PC-9 (cell line): ENCODE data around the gene KEL. TPM values are rescaled to one million over a fixed set of nuclear protein-coding genes. Genes with fewer than 3 reads are reported as not detected.

ENCODE experiments used
- BruUV-seq: library from RNA; stranded (reverse); fragments of 400-500 nt; replicated peaks from 2 replicates; lab custom pipeline; 2021; lab: Mats Ljungman, UMichigan
- CTCF ChIA-PET: fragments of 300-600 bp; sonication (Branson Sonifier 250); formaldehyde crosslinking; loops from one replicate; lab custom pipeline; 2022; ENCODE audit warnings: antibody characterized with exemption; lab: Charles Lee
- POLR2A ChIA-PET: fragments of 300-600 bp; sonication (Branson Sonifier 250); formaldehyde crosslinking; loops from one replicate; lab custom pipeline; 2022; ENCODE audit warnings: antibody characterized with exemption; ENCODE audit not compliant: unreplicated experiment; lab: Charles Lee
- DNase-seq, 2 experiments: peaks; one replicate each; pipeline versions ENCODE4 v3.0.0 to v3.0.0-alpha.2; 2015 to 2022; ENCODE audit warnings: mixed read lengths in 1 of 2
- H2AFZ ChIP-seq: fragments of 200-600 bp; sonication (generic); 2 replicates; pipeline ENCODE4 v1.8.1; 2017; ENCODE audit warnings: antibody characterized with exemption
- H3F3A ChIP-seq: fragments of 200-600 bp; sonication (generic); 2 replicates; pipeline ENCODE4 v1.8.1; 2017; ENCODE audit warnings: antibody characterized with exemption, mild to moderate bottlenecking, low read depth; ENCODE audit not compliant: insufficient read depth
- H3K27ac ChIP-seq: fragments of 200-600 bp; sonication (generic); 2 replicates; pipeline ENCODE4 v1.6.1; 2016; ENCODE audit warnings: mixed run types
- H3K27me3 ChIP-seq: fragments of 200-600 bp; sonication (generic); 2 replicates; pipeline ENCODE4 v1.6.1; 2016; ENCODE audit warnings: low read depth, mixed run types; ENCODE audit not compliant: insufficient read depth
- H3K36me3 ChIP-seq: fragments of 200-600 bp; sonication (generic); 2 replicates; pipeline ENCODE4 v1.6.1; 2016; ENCODE audit warnings: low read depth, mixed run types
- H3K4me1 ChIP-seq: fragments of 200-600 bp; sonication (generic); replicated peaks from 2 replicates; pipeline ENCODE4 v1.6.1; 2016; ENCODE audit warnings: mixed run types; ENCODE audit not compliant: insufficient read depth
- H3K4me2 ChIP-seq: fragments of 200-600 bp; sonication (generic); 2 replicates; pipeline ENCODE4 v1.6.1; 2017; ENCODE audit warnings: mixed run types
- H3K4me3 ChIP-seq: fragments of 200-600 bp; sonication (generic); 2 replicates; pipeline ENCODE4 v1.6.1; 2016; ENCODE audit warnings: mixed run types
- H3K79me2 ChIP-seq: fragments of 200-600 bp; sonication (generic); 2 replicates; pipeline ENCODE4 v1.6.1; 2017; ENCODE audit warnings: low read depth, mixed run types
- H3K9me2 ChIP-seq: fragments of 200-600 bp; sonication (generic); 2 replicates; pipeline ENCODE4 v1.8.1; 2017; ENCODE audit warnings: mild to moderate bottlenecking; ENCODE audit not compliant: insufficient read depth
- H3K9me3 ChIP-seq: fragments of 200-600 bp; sonication (generic); 2 replicates; pipeline ENCODE4 v1.8.1; 2016; ENCODE audit warnings: low read depth; ENCODE audit not compliant: insufficient read depth
- H4K20me1 ChIP-seq: fragments of 200-600 bp; sonication (generic); 2 replicates; pipeline ENCODE4 v1.8.1; 2017; ENCODE audit not compliant: insufficient read depth
- CTCF ChIP-seq: fragments of 200-600 bp; sonication (generic); conservative IDR thresholded peaks from 2 replicates; pipeline ENCODE4 v1.6.1; 2017; ENCODE audit warnings: mixed run types, antibody characterized with exemption, mild to moderate bottlenecking, moderate library complexity
- EZH2 ChIP-seq: fragments of 200-600 bp; sonication (generic); IDR thresholded peaks from 2 replicates; pipeline ENCODE4 v1.8.0; 2017; ENCODE audit warnings: antibody characterized with exemption, low read depth
- intact Hi-C: fragments of 100-400 bp; cut with micrococcal nuclease; formaldehyde crosslinking; loops from one replicate; pipeline ENCODE4 v1.10.0; 2022; ENCODE audit not compliant: unreplicated experiment
- total RNA-seq: library from RNA; stranded (reverse); gene quantifications from 2 replicates; pipeline ENCODE4 v1.2.3, GENCODE V29; 2021

The KEL gene
- total RNA-seq, 1 experiment from 2014 or later = 0.46 TPM

- no peaks in the 10 kb centered on the region for H3K36me3 ChIP-seq
- no peaks in the 10 kb centered on the region for H3K4me1 ChIP-seq
- no peak for DNase-seq
- intact Hi-C loops = no loop called here
- H2AFZ ChIP-seq = no peak overlapping the region
- CTCF ChIA-PET = no interaction called here
- H3K27ac ChIP-seq = no peak overlapping the region
- H4K20me1 ChIP-seq = no peaks in the 10 kb centered on the region
- H3K9me3 ChIP-seq = no peaks in the 10 kb centered on the region
- H3F3A ChIP-seq = no peaks in the 10 kb centered on the region
- no peaks in the 10 kb centered on the region for H3K9me2 ChIP-seq
- H3K4me2 ChIP-seq = no peak overlapping the region
- POLR2A ChIA-PET = interaction anchor here (0.5 kb wide), 1 partner anchor 47 kb away, joined by 5 read pairs; no protein-coding TSS in a partner anchor
- BruUV-seq = no TSS peak
- TF ChIP-seq CTCF (no peak), EZH2 (no peak)
- H3K79me2 ChIP-seq = no peaks in the 10 kb centered on the region
- H3K27me3 ChIP-seq = no peaks in the 10 kb centered on the region
- no peak overlapping the region for H3K4me3 ChIP-seq
Observed at GRCh38 chr7:142963993-142964392, 1.8 kb upstream of the KEL start.

GRCh38 chr7:142962991-142963390 lies 828 bp upstream of the KEL start:
- Histone ChIP-seq H2AFZ (no peak overlapping the region), H3F3A (peaks cover 7% of the 10 kb centered on the region; the same call in 1 of the 2 replicates), H3K27ac (no peak overlapping the region), H3K36me3 (no peaks in the 10 kb centered on the region), H3K79me2 (no peaks in the 10 kb centered on the region), H4K20me1 (no peaks in the 10 kb centered on the region), H3K4me3 (no peak overlapping the region), H3K27me3 (no peaks in the 10 kb centered on the region), H3K9me3 (no peaks in the 10 kb centered on the region), H3K4me1 (peaks cover 6% of the 10 kb centered on the region), H3K9me2 (no peaks in the 10 kb centered on the region), H3K4me2 (no peak overlapping the region)
- BruUV-seq = no TSS peak
- CTCF ChIA-PET = no interaction called here
- DNase-seq = no peak
- intact Hi-C loops = no loop called here
- POLR2A ChIA-PET = no interaction called here
- TF ChIP-seq EZH2 (no peak), CTCF (no peak)

GRCh38 chr7:142961595-142961972 lies 579 bp downstream of the KEL start:
- H4K20me1 ChIP-seq = no peaks in the 10 kb centered on the region
- no peak for DNase-seq
- ChIA-PET CTCF (interaction anchor here (0.6 to 1.2 kb wide), 5 partner anchors 48 to 178 kb away, joined by 3 to 14 read pairs (median 4); no protein-coding TSS in a partner anchor), POLR2A (no interaction called here)
- H3K4me2 ChIP-seq = no peak overlapping the region
- intact Hi-C loops = loop anchor here (1.0 kb wide), 1 partner anchor 107 kb away; no protein-coding TSS in a partner anchor
- H3K4me3 ChIP-seq = no peak overlapping the region
- peaks cover 20% of the 10 kb centered on the region for H3K4me1 ChIP-seq
- BruUV-seq = no TSS peak
- H3K9me3 ChIP-seq = no peaks in the 10 kb centered on the region
- H2AFZ ChIP-seq = no peak overlapping the region
- no peaks in the 10 kb centered on the region for H3K9me2 ChIP-seq
- H3K27me3 ChIP-seq = no peaks in the 10 kb centered on the region
- TF ChIP-seq CTCF = no peak
- TF ChIP-seq EZH2 = no peak
- peaks cover 21% of the 10 kb centered on the region; the same call in 1 of the 2 replicates for H3F3A ChIP-seq
- no peak overlapping the region for H3K27ac ChIP-seq
- no peaks in the 10 kb centered on the region for H3K36me3 ChIP-seq
- no peaks in the 10 kb centered on the region for H3K79me2 ChIP-seq
